Measurements from ENCODE around the gene APBA2. TPM values are rescaled to one million over a fixed set of nuclear protein-coding genes. Genes with fewer than 3 reads are reported as not detected.
"Not testable (repeated sequence)": the region's sequence is repeated elsewhere in the genome, so short reads cannot be mapped to it uniquely, and the experiment has no call there.

The APBA2 gene
- total and polyA plus RNA-seq, 7 donors: 0.46 to 10.7 (median 1.5) TPM

GRCh38 chr15:28861031-28861534, 24.7 kb upstream of the APBA2 start:
- H3K27me3 ChIP-seq: no peaks in the 10 kb centered on the region
- H3K27ac ChIP-seq: no peak overlapping the region
- no peaks in the 10 kb centered on the region for H3K36me3 ChIP-seq
- no peak overlapping the region for H3K4me3 ChIP-seq
- WGBS, 2 donors: 84 to 88% methylated on average over 16 of the region's 16 CpGs
- H3K9me3 ChIP-seq: no peaks in the 10 kb centered on the region
- no peaks in the 10 kb centered on the region for H3K4me1 ChIP-seq
- TF ChIP-seq EP300 (IDR thresholded peaks at IDR 0.05) (no peak), POLR2A (IDR thresholded peaks at IDR 0.05) (no peak), CTCF (IDR thresholded peaks at IDR 0.05) (no peak), POLR2AphosphoS5 (IDR thresholded peaks at IDR 0.05) (no peak)
- intact Hi-C loops (cut with DNase I): no loop called here
- no peak for DNase-seq

GRCh38 chr15:28861589-28862293, 24.0 kb upstream of the APBA2 start:
- DNase-seq; H3K9me3 ChIP-seq; H3K27me3 ChIP-seq; H3K4me3 ChIP-seq; intact Hi-C loops (cut with DNase I); H3K27ac ChIP-seq; H3K36me3 ChIP-seq; H3K4me1 ChIP-seq: not testable (repeated sequence)
- WGBS, 2 donors: 89 to 93% methylated on average over 11 of the region's 11 CpGs

DNA sequence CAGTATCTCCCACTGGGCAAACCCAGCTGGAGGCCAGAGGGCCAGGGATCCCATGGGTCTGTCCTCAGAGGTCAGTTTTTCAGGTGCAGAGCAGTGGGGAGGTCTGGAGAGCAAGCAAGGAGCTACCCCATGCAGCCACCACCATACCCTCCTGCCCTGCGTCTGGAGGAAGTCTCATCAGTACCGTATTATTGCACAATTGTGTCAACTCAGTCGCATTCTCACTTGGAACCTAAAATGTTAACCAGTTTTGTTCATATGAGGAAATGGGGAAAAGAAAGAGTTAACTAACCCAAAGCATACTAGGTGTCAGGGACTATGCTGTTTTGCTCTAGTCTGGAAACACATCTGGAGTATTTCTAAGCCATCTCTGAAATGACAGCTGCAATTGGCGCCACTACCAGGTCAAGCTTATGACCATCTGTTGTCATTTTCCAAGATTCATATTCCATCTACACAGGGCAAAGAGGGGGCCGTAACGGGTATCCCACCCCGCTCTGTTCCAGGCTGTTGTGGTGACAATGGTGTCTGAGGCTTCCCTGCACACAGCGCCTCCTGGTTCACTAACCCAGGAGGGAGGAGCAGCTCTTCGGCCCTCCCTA, 16.9 kb upstream of the APBA2 start:
- intact Hi-C loops (cut with DNase I): no loop called here
- Histone ChIP-seq H3K9me3 (peaks cover 0 to 2% (median 0%) of the 10 kb centered on the region in 4 donors), H3K27me3 (no peaks in the 10 kb centered on the region), H3K36me3 (no peaks in the 10 kb centered on the region), H3K4me1 (no peaks in the 10 kb centered on the region), H3K27ac (no peak overlapping the region), H3K4me3 (no peak overlapping the region)
- WGBS, 2 donors: 85 to 87% methylated on average over 9 of the region's 9 CpGs
- no peak for DNase-seq
- no peak for TF ChIP-seq CTCF (IDR thresholded peaks at IDR 0.05)
- no peak for TF ChIP-seq POLR2AphosphoS5 (IDR thresholded peaks at IDR 0.05)

- Histone ChIP-seq H3K9me3 (peaks cover 0 to 2% (median 0%) of the 10 kb centered on the region in 4 donors), H3K4me1 (no peaks in the 10 kb centered on the region), H3K4me3 (no peak overlapping the region), H3K27me3 (no peaks in the 10 kb centered on the region), H3K36me3 (no peaks in the 10 kb centered on the region), H3K27ac (no peak overlapping the region)
- TF ChIP-seq POLR2A (IDR thresholded peaks at IDR 0.05): no peak
- TF ChIP-seq EP300 (IDR thresholded peaks at IDR 0.05): no peak
- no peak for TF ChIP-seq CTCF (IDR thresholded peaks at IDR 0.05)
- no peak for TF ChIP-seq POLR2AphosphoS5 (IDR thresholded peaks at IDR 0.05)
- intact Hi-C loops (cut with DNase I): loop anchor here (5.0 kb wide), 1 partner anchor 51 kb away; no protein-coding TSS in a partner anchor
- 81 to 86% methylated on average over 3 of the region's 3 CpGs for WGBS, 2 donors
- DNase-seq: no peak
These were observed 14.6 kb upstream of the APBA2 start for GRCh38 chr15:28871168-28871567.

GRCh38 chr15:28873006-28873405, 12.8 kb upstream of the APBA2 start:
- no peak for DNase-seq
- Histone ChIP-seq H3K36me3 (no peaks in the 10 kb centered on the region), H3K27ac (no peak overlapping the region), H3K9me3 (peaks cover 0 to 2% (median 0%) of the 10 kb centered on the region in 4 donors), H3K27me3 (no peaks in the 10 kb centered on the region), H3K4me1 (no peaks in the 10 kb centered on the region), H3K4me3 (no peak overlapping the region)
- TF ChIP-seq CTCF (IDR thresholded peaks at IDR 0.05) (no peak), EP300 (IDR thresholded peaks at IDR 0.05) (no peak), POLR2A (IDR thresholded peaks at IDR 0.05) (no peak), POLR2AphosphoS5 (IDR thresholded peaks at IDR 0.05) (no peak)
- WGBS, 2 donors: 85 to 92% methylated on average over 5 of the region's 5 CpGs
- intact Hi-C loops (cut with DNase I): loop anchor here (5.0 kb wide), 1 partner anchor 49 kb away; no protein-coding TSS in a partner anchor

Measured in sigmoid colon (tissue), 7 donors.